Measurements from ENCODE around the gene CDK8. TPM values are rescaled to one million over a fixed set of nuclear protein-coding genes. Genes with fewer than 3 reads are reported as not detected.

The CDK8 gene
- total and polyA plus RNA-seq, 2 experiments from 2014 or later: 13.6 to 24.0 TPM

- TF ChIP-seq ZNF462 (CRISPR knock-in tag; IDR thresholded peaks at IDR 0.05): no peak
- no peak for TF ChIP-seq JUNB (IDR thresholded peaks at IDR 0.05; ENCODE audit: unreplicated experiment)
- no peak for TF ChIP-seq ZNF331 (CRISPR knock-in tag; IDR thresholded peaks at IDR 0.05; ENCODE audit: low read depth)
Measured at GRCh38 chr13:26307701-26308100, 53.8 kb downstream of the CDK8 start (continued).

GRCh38 chr13:26308250-26308649 lies 54.3 kb downstream of the CDK8 start:
- H3K4me3 Mint-ChIP-seq: no peak overlapping the region
- Histone ChIP-seq H3K4me1 (ENCODE audit: insufficient read depth) (no peaks in the 10 kb centered on the region), H3K4me3 (no peak overlapping the region), H3K9me2 (ENCODE audit: insufficient read depth) (no peaks in the 10 kb centered on the region), H4K20me1 (replicated peaks; ENCODE audit: insufficient read depth) (peaks cover 22% of the 10 kb centered on the region), H3K27ac (ENCODE audit: low read depth) (no peak overlapping the region), H3K79me2 (replicated peaks; ENCODE audit: insufficient read depth) (peaks cover 99% of the 10 kb centered on the region), H3K4me2 (no peak overlapping the region), H3F3A (replicated peaks; ENCODE audit: low read depth) (no peaks in the 10 kb centered on the region), H3K27me3 (ENCODE audit: insufficient read depth) (no peaks in the 10 kb centered on the region), H3K36me3 (ENCODE audit: insufficient read depth) (no peaks in the 10 kb centered on the region), H2AFZ (no peak overlapping the region)
- H3K9me3 Mint-ChIP-seq: no peaks in the 10 kb centered on the region
- DNase-seq (ENCODE audit: low spot score): no peak
- peaks cover 7% of the 10 kb centered on the region; the same call in 1 of the 3 replicates for H3K36me3 Mint-ChIP-seq (ENCODE audit: low read depth)
- H3K27ac Mint-ChIP-seq: no peak overlapping the region
- ATAC-seq: no peak
- no peak for TF ChIP-seq EZH2 (IDR thresholded peaks at IDR 0.05; ENCODE audit: low read depth, unreplicated experiment)
- no peak for TF ChIP-seq JUNB (IDR thresholded peaks at IDR 0.05; ENCODE audit: unreplicated experiment)
- no peak for TF ChIP-seq ETS1 (IDR thresholded peaks at IDR 0.05)
- H3K27me3 Mint-ChIP-seq (ENCODE audit: insufficient read depth, low read depth, poor library complexity): no peaks in the 10 kb centered on the region
- peaks cover 7% of the 10 kb centered on the region; the same call in 2 of the 3 replicates for H3K4me1 Mint-ChIP-seq

Data from GM23338 (cell line).